GM19023 (cell line): ENCODE results near the gene TEX14.

Experiments
- ATAC-seq: cut with Tn5 transposase; IDR thresholded peaks from one replicate; pipeline ENCODE4 v1.9.1; 2021; ENCODE audit warnings: mild to moderate bottlenecking, moderate library complexity; ENCODE audit not compliant: unreplicated experiment

The TEX14 gene

GRCh38 chr17:58528443-58528842, 163.4 kb downstream of the TEX14 start:
- no peak for ATAC-seq

GRCh38 chr17:58527949-58528348, 163.9 kb downstream of the TEX14 start:
- no peak for ATAC-seq

DNA sequence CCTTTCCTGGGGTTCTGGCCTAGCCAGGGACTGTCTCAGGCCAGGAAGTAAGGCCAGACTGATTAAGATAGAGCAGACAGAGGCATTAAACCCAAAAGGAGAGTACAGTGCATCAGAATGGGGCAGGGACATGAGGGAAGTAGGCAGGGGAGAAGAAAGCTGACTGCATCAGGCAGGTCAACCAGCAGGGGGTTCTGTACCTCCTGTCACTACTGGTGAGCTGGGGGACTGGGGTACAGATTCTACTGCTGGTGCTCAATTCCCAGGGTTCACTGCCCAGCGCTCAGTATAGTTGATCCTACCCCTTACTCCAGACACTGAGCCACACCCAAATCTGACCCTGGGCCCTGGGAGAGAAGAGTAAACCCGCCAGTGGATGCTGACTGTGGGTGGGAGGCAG, 164.5 kb downstream of the TEX14 start:
- ATAC-seq: no peak

GRCh38 chr17:58525239-58525638, 166.6 kb downstream of the TEX14 start:
- no peak for ATAC-seq

- ATAC-seq: no peak
These were observed 170.2 kb downstream of the TEX14 start for GRCh38 chr17:58521680-58522079.

- no peak for ATAC-seq
These were observed 170.9 kb downstream of the TEX14 start for GRCh38 chr17:58520843-58521430.

DNA sequence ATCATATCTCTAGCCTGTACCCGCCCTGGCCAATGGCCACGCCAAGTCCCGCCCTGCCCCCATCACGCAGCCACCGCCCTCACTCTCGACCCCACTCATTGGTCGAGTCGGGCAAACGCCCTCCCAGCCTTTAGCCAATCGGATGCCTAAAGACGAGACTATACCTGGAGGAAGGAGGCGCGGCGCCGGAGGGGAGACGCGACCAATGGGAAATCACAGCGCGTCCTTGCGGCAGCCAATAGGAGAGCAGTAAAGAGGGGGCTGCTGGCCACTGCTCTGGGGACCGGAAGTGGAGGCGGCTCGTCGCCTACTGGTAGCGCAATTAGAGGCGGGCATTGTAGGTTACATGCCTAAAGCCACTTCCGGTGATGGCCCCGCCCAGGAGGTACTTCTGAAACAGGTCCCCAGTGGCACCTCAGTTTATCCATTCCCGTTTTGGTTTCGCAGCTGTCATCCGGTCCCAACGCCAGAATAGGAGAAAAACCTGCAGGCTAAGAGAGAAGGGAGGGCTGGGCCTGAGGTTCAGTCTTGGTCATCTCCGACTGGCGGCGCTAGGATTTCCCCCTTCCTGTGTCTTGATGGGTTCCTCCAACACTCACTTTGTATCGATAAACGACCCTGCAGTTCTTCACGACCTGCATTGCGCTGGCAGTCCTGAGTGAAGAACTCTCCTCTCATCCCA, 173.8 kb downstream of the TEX14 start:
- peak; percentile 81 for ATAC-seq

- no peak for ATAC-seq
These were observed 174.4 kb downstream of the TEX14 start for GRCh38 chr17:58517378-58517927.

- no peak for ATAC-seq
These were observed 175.0 kb downstream of the TEX14 start for GRCh38 chr17:58516644-58517377.

- no peak for ATAC-seq
These were observed 176.6 kb downstream of the TEX14 start for GRCh38 chr17:58515286-58515685.

DNA sequence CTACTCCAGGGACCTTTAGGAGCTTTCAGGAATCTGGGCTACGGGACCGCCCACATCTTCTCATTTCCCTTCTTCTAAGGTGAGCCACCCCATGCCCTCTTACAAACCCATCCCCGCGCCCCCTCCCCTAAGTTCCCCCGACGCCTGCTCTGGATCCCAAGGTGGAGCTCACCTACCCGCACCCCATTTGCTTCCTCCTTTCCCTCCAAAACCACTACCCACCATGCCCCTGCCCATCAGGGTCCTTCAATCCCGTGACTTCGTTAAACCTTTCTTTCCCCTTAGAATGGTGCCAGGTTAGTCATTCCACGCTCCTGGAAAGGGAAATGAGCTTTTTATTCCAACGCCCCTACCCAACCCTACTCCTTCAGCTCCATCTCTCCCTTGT, 177.1 kb downstream of the TEX14 start:
- no peak for ATAC-seq

GRCh38 chr17:58513965-58514769, 177.7 kb downstream of the TEX14 start, which contains the start of gene MTMR4:
MTMR4 (minus strand) TSS chr17:58514638; CDS start chr17:58514407, 231 bp downstream.
- ATAC-seq: no peak

DNA sequence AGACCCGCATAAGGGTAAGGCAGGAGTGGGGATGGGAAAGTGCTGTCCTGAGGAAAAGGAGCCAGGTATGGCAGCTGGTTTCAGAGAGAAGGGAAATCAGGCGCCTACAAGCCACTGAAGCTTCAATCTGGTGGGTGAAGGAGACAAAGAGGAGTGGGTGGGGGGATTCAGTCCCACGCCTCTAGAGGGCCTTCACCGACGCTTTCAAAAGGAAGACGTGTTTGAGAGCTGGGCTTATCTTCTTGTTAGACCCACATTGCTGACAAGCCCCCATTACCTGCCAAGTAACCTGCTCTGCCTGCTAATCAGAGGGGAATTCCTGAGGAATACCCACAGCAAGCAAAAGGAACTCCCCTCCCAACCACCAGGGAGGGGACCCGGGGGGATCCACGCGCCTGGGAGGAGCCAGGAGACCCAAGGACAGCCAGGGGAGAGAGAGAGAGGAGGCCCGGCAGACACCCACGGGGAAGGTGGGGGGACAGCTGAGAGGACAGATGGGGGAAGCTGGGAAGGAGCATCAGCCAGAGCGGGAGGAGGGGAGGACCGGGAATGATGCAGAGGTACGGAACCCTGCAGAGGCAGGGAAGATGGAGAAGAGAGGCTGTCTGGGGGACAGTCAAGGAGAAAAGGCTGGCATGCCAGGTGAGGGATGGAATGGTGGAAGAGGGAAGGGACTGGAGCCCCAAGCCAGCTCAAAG, 178.4 kb downstream of the TEX14 start:
- ATAC-seq: no peak

DNA sequence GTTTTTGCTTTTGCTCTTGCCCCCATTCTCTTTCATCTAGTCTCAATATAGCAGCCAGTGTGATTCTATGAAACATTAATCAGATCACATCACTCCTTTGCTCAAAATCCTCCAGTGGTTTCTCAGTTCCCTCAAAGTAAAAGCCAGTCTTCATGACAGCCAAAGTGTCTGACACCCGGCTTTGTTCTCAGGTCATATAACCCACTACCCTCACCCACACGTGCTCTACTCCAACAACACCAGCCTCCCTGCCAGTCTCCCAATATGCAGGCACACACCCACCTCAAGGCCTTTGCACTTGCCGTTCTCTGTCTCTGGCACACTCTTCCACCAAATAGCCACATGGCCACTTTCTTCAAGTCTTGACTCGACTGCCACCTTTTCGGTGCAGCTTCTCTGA, 181.8 kb downstream of the TEX14 start:
- ATAC-seq: no peak

GRCh38 chr17:58508341-58509067, 183.3 kb downstream of the TEX14 start:
- ATAC-seq: no peak

GRCh38 chr17:58507123-58507634, 184.7 kb downstream of the TEX14 start:
- no peak for ATAC-seq
